Neural cell (in vitro differentiated cells): Measurements from ENCODE around the gene ADGB. TPM values are rescaled to one million over a fixed set of nuclear protein-coding genes. Genes with fewer than 3 reads are reported as not detected.

Experiments used
- H2AFZ ChIP-seq: fragments of 200-600, 300-800 bp; sonication (generic), shearing (Covaris generic); 2 replicates; pipeline ENCODE4 v1.6.0; 2014; ENCODE audit warnings: low read depth, mild to moderate bottlenecking, antibody characterized with exemption, low read length, moderate library complexity
- H3F3A ChIP-seq: fragments of 200-600 bp; shearing (Covaris generic); 2 replicates; pipeline ENCODE4 v1.6.1; 2016; ENCODE audit warnings: mild to moderate bottlenecking, moderate library complexity, mixed read lengths, antibody characterized with exemption, low read length; ENCODE audit not compliant: insufficient read depth, poor library complexity, severe bottlenecking
- H3K27ac ChIP-seq: fragments of 200-600, 300-800 bp; sonication (generic), shearing (Covaris generic); 2 replicates; pipeline ENCODE4 v1.5.1; 2014; ENCODE audit warnings: mild to moderate bottlenecking, low read length, moderate library complexity
- H3K27me3 ChIP-seq: fragments of 300-800, 200-600 bp; sonication (generic), shearing (Covaris generic); 2 replicates; pipeline ENCODE4 v1.6.0; 2014; ENCODE audit warnings: mild to moderate bottlenecking, low read depth, low read length, moderate library complexity; ENCODE audit not compliant: insufficient read depth
- H3K36me3 ChIP-seq: fragments of 300-800, 200-600 bp; sonication (generic), shearing (Covaris generic); 2 replicates; pipeline ENCODE4 v1.5.1; 2014; ENCODE audit warnings: mild to moderate bottlenecking, antibody characterized with exemption, low read length, moderate library complexity; ENCODE audit not compliant: insufficient read depth
- H3K4me2 ChIP-seq: fragments of 300-800, 200-600 bp; sonication (generic), shearing (Covaris generic); 2 replicates; pipeline ENCODE4 v1.6.0; 2014; ENCODE audit warnings: mild to moderate bottlenecking, low read length
- H3K4me3 ChIP-seq: fragments of 300-800, 200-600 bp; sonication (generic), shearing (Covaris generic); 2 replicates; pipeline ENCODE4 v1.5.1; 2014; ENCODE audit warnings: mild to moderate bottlenecking, low read length, moderate library complexity
- H3K79me2 ChIP-seq: fragments of 200-600 bp; shearing (Covaris generic); replicated peaks from 2 replicates; pipeline ENCODE4 v1.6.0; 2014; ENCODE audit warnings: mild to moderate bottlenecking, low read length, moderate library complexity; ENCODE audit not compliant: insufficient read depth
- H3K9ac ChIP-seq: fragments of 300-800, 200-600 bp; sonication (generic), shearing (Covaris generic); 2 replicates; pipeline ENCODE4 v1.6.1; 2016; ENCODE audit warnings: mild to moderate bottlenecking, low read length, mixed read lengths
- H3K9me2 ChIP-seq: fragments of 200-600 bp; shearing (Covaris generic); 2 replicates; pipeline ENCODE4 v1.6.1; 2016; ENCODE audit warnings: mild to moderate bottlenecking, low read length, mixed read lengths; ENCODE audit not compliant: insufficient read depth
- H3K9me3 ChIP-seq: fragments of 200-600, 300-800 bp; sonication (generic), shearing (Covaris generic); 2 replicates; pipeline ENCODE4 v1.6.1; 2016; ENCODE audit warnings: mild to moderate bottlenecking, mixed run types, low read length, moderate library complexity, mixed read lengths
- H4K20me1 ChIP-seq: fragments of 200-600 bp; shearing (Covaris generic); 2 replicates; pipeline ENCODE4 v1.6.1; 2016; ENCODE audit warnings: mild to moderate bottlenecking, mixed run types; ENCODE audit not compliant: insufficient read depth
- CTCF ChIP-seq: fragments of 450-650 bp; IDR thresholded peaks from 2 replicates; pipeline ENCODE4 v1.5.1; 2014; ENCODE audit warnings: antibody characterized with exemption, mild to moderate bottlenecking, moderate library complexity; ENCODE audit not compliant: poor library complexity, severe bottlenecking
- EP300 ChIP-seq: fragments of 450-650 bp; conservative IDR thresholded peaks from 2 replicates; pipeline ENCODE4 v1.6.1; 2014; ENCODE audit warnings: antibody characterized with exemption, mild to moderate bottlenecking, moderate library complexity; ENCODE audit not compliant: poor library complexity, severe bottlenecking
- EZH2 ChIP-seq: fragments of 200-600, 300-800 bp; shearing (Covaris generic), sonication (generic); IDR thresholded peaks from 2 replicates; pipeline ENCODE4 v1.6.1; 2014; ENCODE audit warnings: antibody characterized with exemption, low read length, borderline replicate concordance, mild to moderate bottlenecking; ENCODE audit not compliant: insufficient read depth, poor library complexity, severe bottlenecking
- MXI1 ChIP-seq: fragments of 450-650 bp; conservative IDR thresholded peaks from 2 replicates; pipeline ENCODE4 v1.6.1; 2014; ENCODE audit warnings: antibody characterized with exemption, mild to moderate bottlenecking; ENCODE audit not compliant: poor library complexity, severe bottlenecking
- POLR2AphosphoS5 ChIP-seq: IDR thresholded peaks from 2 replicates; pipeline ENCODE4 v1.6.1; 2012
- RAD21 ChIP-seq: fragments of 450-650 bp; conservative IDR thresholded peaks from 2 replicates; pipeline ENCODE4 v1.6.1; 2014; ENCODE audit warnings: antibody characterized with exemption, mild to moderate bottlenecking, moderate library complexity
- REST ChIP-seq: IDR thresholded peaks from 2 replicates; pipeline ENCODE4 v1.6.1; 2012; ENCODE audit warnings: borderline replicate concordance
- SMC3 ChIP-seq: fragments of 450-650 bp; conservative IDR thresholded peaks from 2 replicates; pipeline ENCODE4 v1.6.1; 2014; ENCODE audit warnings: antibody characterized with exemption, mild to moderate bottlenecking, moderate library complexity; ENCODE audit not compliant: poor library complexity
- TAF1 ChIP-seq: IDR thresholded peaks from 2 replicates; pipeline ENCODE4 v1.6.1; 2012; ENCODE audit warnings: low read depth
- polyA plus RNA-seq: library from polyadenylated mRNA; depleted of rRNA; stranded (reverse); fragments of >200 nt; gene quantifications from 2 replicates; pipeline ENCODE4 v1.2.3, GENCODE V29; 2014

Gene ADGB
- polyA plus RNA-seq, 1 donor from 2014 or later: not detected

GRCh38 chr6:146682919-146683318, 84.1 kb downstream of the ADGB start:
- Histone ChIP-seq H3K27me3 (no peaks in the 10 kb centered on the region), H3K27ac (no peak overlapping the region), H3K9me2 (no peaks in the 10 kb centered on the region), H3K4me2 (no peak overlapping the region), H3F3A (no peaks in the 10 kb centered on the region), H2AFZ (no peak overlapping the region), H4K20me1 (no peaks in the 10 kb centered on the region), H3K79me2 (no peaks in the 10 kb centered on the region), H3K36me3 (no peaks in the 10 kb centered on the region), H3K9me3 (no peaks in the 10 kb centered on the region), H3K4me3 (no peak overlapping the region), H3K9ac (no peak overlapping the region)
- no peak for TF ChIP-seq SMC3

- Histone ChIP-seq H3K9me2 (no peaks in the 10 kb centered on the region), H3K27ac (no peak overlapping the region), H3K9ac (no peak overlapping the region), H3K27me3 (no peaks in the 10 kb centered on the region), H3K9me3 (no peaks in the 10 kb centered on the region), H3K79me2 (no peaks in the 10 kb centered on the region), H3K4me3 (no peak overlapping the region), H4K20me1 (no peaks in the 10 kb centered on the region), H3F3A (no peaks in the 10 kb centered on the region), H2AFZ (no peak overlapping the region), H3K36me3 (no peaks in the 10 kb centered on the region), H3K4me2 (no peak overlapping the region)
- TF ChIP-seq CTCF (no peak), EZH2 (no peak), POLR2AphosphoS5 (no peak), SMC3 (no peak), MXI1 (no peak), EP300 (no peak), TAF1 (no peak), RAD21 (no peak), REST (no peak)
Measured at GRCh38 chr6:146689806-146690205, 91.0 kb downstream of the ADGB start.

- no peaks in the 10 kb centered on the region for H3F3A ChIP-seq
- no peaks in the 10 kb centered on the region for H3K79me2 ChIP-seq
- no peaks in the 10 kb centered on the region for H3K9me3 ChIP-seq
- H3K36me3 ChIP-seq: no peaks in the 10 kb centered on the region
- H3K4me2 ChIP-seq: no peak overlapping the region
- H3K9me2 ChIP-seq: no peaks in the 10 kb centered on the region
- TF ChIP-seq EP300 (no peak), REST (no peak), TAF1 (no peak), RAD21 (no peak)
- no peak overlapping the region for H2AFZ ChIP-seq
- no peaks in the 10 kb centered on the region for H4K20me1 ChIP-seq
- no peaks in the 10 kb centered on the region for H3K27me3 ChIP-seq
- H3K27ac ChIP-seq: no peak overlapping the region
- no peak overlapping the region for H3K4me3 ChIP-seq
- H3K9ac ChIP-seq: no peak overlapping the region
Measured at GRCh38 chr6:146693342-146693741, 94.6 kb downstream of the ADGB start.
